H1 (cell line): ENCODE data around the gene EFCAB6. TPM values are rescaled to one million over a fixed set of nuclear protein-coding genes. Genes with fewer than 3 reads are reported as not detected.

ENCODE experiments used
- CTCF ChIA-PET: fragments of 300-600 bp; sonication (Branson Sonifier 250); formaldehyde crosslinking; loops from one replicate; lab custom pipeline; 2021; ENCODE audit not compliant: partially characterized antibody; lab: Charles Lee
- POLR2A ChIA-PET: fragments of 300-600 bp; sonication (Branson Sonifier 250); formaldehyde crosslinking; loops from one replicate; lab custom pipeline; 2021; ENCODE audit warnings: inconsistent platforms; ENCODE audit not compliant: partially characterized antibody; lab: Charles Lee
- DNase-seq, 2 experiments: peaks; one replicate each; pipeline versions ENCODE4 v3.0.0 to v3.0.0-alpha.2; 2010 to 2022; ENCODE audit warnings: low spot score in 2 of 2, low read depth in 1 of 2, mixed read lengths in 1 of 2
- FAIRE-seq: peaks from 2 replicates; lab custom pipeline; 2011; peaks lifted over from hg19 to GRCh38; lab: Jason Lieb, UNC
- H2AFZ ChIP-seq: 2 replicates; pipeline ENCODE4 v1.8.1; 2012; ENCODE audit warnings: low read length, inconsistent platforms
- H2AK5ac ChIP-seq: 2 replicates; pipeline ENCODE4 v1.6.1; 2013; ENCODE audit warnings: low read depth, low read length
- H2BK120ac ChIP-seq: replicated peaks from 2 replicates; pipeline ENCODE3; 2013; ENCODE audit warnings: low read depth, low read length, inconsistent platforms
- H2BK12ac ChIP-seq: 2 replicates; pipeline ENCODE4 v1.6.1; 2013; ENCODE audit warnings: low read depth, low read length
- H2BK15ac ChIP-seq: 2 replicates; pipeline ENCODE4 v1.6.1; 2013; ENCODE audit warnings: low read length
- H2BK20ac ChIP-seq: 2 replicates; pipeline ENCODE4 v1.6.1; 2013; ENCODE audit warnings: low read length
- H2BK5ac ChIP-seq: 2 replicates; pipeline ENCODE4 v1.6.1; 2013; ENCODE audit warnings: low read depth, low read length
- H3K14ac ChIP-seq: 2 replicates; pipeline ENCODE4 v1.6.1; 2013; ENCODE audit warnings: inconsistent platforms; ENCODE audit not compliant: insufficient read length
- H3K18ac ChIP-seq: 2 replicates; pipeline ENCODE4 v1.6.1; 2013; ENCODE audit warnings: low read length; ENCODE audit errors: extremely low read depth
- H3K23ac ChIP-seq: 2 replicates; pipeline ENCODE4 v1.6.1; 2013; ENCODE audit warnings: inconsistent platforms; ENCODE audit not compliant: insufficient read length
- H3K23me2 ChIP-seq: 2 replicates; pipeline ENCODE4 v1.6.1; 2013; ENCODE audit warnings: low read depth, low read length
- H3K27ac ChIP-seq: 2 replicates; pipeline ENCODE4 v1.6.1; 2011; ENCODE audit warnings: low read depth, low read length, inconsistent platforms
- H3K27me3 ChIP-seq, 4 experiments: replicated peaks in 1 of 4; 1 replicate in 1 of 4; 2 replicates in 3 of 4; pipeline versions ENCODE4 v1.6.1 to v1.8.1; 2011 to 2013; ENCODE audit warnings: low read length in 3 of 4, mild to moderate bottlenecking in 3 of 4, inconsistent platforms in 2 of 4, mixed read lengths in 2 of 4, moderate library complexity in 1 of 4; ENCODE audit not compliant: control insufficient read depth in 3 of 4, insufficient read depth in 3 of 4; ENCODE audit errors: extremely low read depth in 1 of 4
- H3K36me3 ChIP-seq, 4 experiments: 2 replicates each; pipeline versions ENCODE4 v1.6.1 to v1.8.1; 2011 to 2013; ENCODE audit warnings: mild to moderate bottlenecking in 4 of 4, low read length in 3 of 4, moderate library complexity in 2 of 4, control low read depth in 1 of 4, inconsistent platforms in 1 of 4; ENCODE audit not compliant: insufficient read depth in 4 of 4, control insufficient read depth in 2 of 4
- H3K4ac ChIP-seq: replicated peaks from 2 replicates; pipeline ENCODE3; 2013; ENCODE audit warnings: low read length, low read depth, mixed read lengths, inconsistent platforms; ENCODE audit not compliant: insufficient read length
- H3K4me1 ChIP-seq, 4 experiments: replicated peaks in 1 of 4; 1 replicate in 1 of 4; 2 replicates in 3 of 4; pipeline versions ENCODE4 v1.6.1 to v1.8.1; 2011 to 2013; ENCODE audit warnings: low read length in 3 of 4, inconsistent platforms in 2 of 4, mixed read lengths in 1 of 4; ENCODE audit not compliant: insufficient read depth in 4 of 4, control insufficient read depth in 3 of 4
- H3K4me2 ChIP-seq, 2 experiments: 2 replicates each; pipeline versions ENCODE4 v1.6.1 to v1.8.1; 2011 to 2013; ENCODE audit warnings: low read depth in 2 of 2, low read length in 2 of 2, control low read depth in 1 of 2, inconsistent platforms in 1 of 2, mild to moderate bottlenecking in 1 of 2; ENCODE audit not compliant: insufficient read depth in 1 of 2
- H3K4me3 ChIP-seq, 4 experiments: fragments of 200-600, 300-600 bp in 1 of 4; sonication (generic), shearing (Covaris generic), sonication (Bioruptor Twin) in 1 of 4; 2 replicates each; pipeline versions ENCODE4 v1.5.1 to v1.8.1; 2011 to 2016; ENCODE audit warnings: low read length in 4 of 4, low read depth in 3 of 4, control low read depth in 2 of 4, inconsistent platforms in 2 of 4, mild to moderate bottlenecking in 2 of 4, mixed read lengths in 1 of 4, moderate library complexity in 1 of 4; ENCODE audit not compliant: insufficient read depth in 2 of 4; ENCODE audit errors: extremely low read depth in 1 of 4
- H3K56ac ChIP-seq: replicated peaks from 2 replicates; pipeline ENCODE3; 2013; ENCODE audit warnings: low read depth, mild to moderate bottlenecking, mixed read lengths, low read length, inconsistent platforms; ENCODE audit not compliant: insufficient read length
- H3K79me1 ChIP-seq: 2 replicates; pipeline ENCODE4 v1.6.1; 2013; ENCODE audit warnings: low read depth, low read length, control low read depth
- H3K79me2 ChIP-seq, 2 experiments: 2 replicates each; pipeline versions ENCODE4 v1.6.1 to v1.8.1; 2012 to 2013; ENCODE audit warnings: low read length in 2 of 2, mild to moderate bottlenecking in 2 of 2, inconsistent platforms in 1 of 2; ENCODE audit not compliant: insufficient read depth in 2 of 2, control insufficient read depth in 1 of 2
- H3K9ac ChIP-seq, 4 experiments: replicated peaks in 1 of 4; 1 replicate in 1 of 4; 2 replicates in 3 of 4; pipeline versions ENCODE4 v1.6.1 to v1.8.1; 2011 to 2013; ENCODE audit warnings: low read depth in 3 of 4, low read length in 3 of 4, control low read depth in 2 of 4, mild to moderate bottlenecking in 2 of 4, moderate library complexity in 2 of 4, inconsistent platforms in 1 of 4; ENCODE audit errors: extremely low read depth in 1 of 4
- H3K9me3 ChIP-seq, 2 experiments: 2 replicates each; pipeline versions ENCODE4 v1.6.1 to v1.8.1; 2012 to 2013; ENCODE audit warnings: mild to moderate bottlenecking in 2 of 2, moderate library complexity in 2 of 2, control low read depth in 1 of 2, inconsistent platforms in 1 of 2, low read depth in 1 of 2, low read length in 1 of 2, mixed read lengths in 1 of 2; ENCODE audit not compliant: insufficient read depth in 2 of 2
- H4K20me1 ChIP-seq, 2 experiments: replicated peaks in 1 of 2; 2 replicates each; pipeline versions ENCODE3 to v1.8.1; 2011 to 2013; ENCODE audit warnings: inconsistent platforms in 2 of 2, low read length in 2 of 2, mild to moderate bottlenecking in 1 of 2; ENCODE audit not compliant: insufficient read depth in 2 of 2, control insufficient read depth in 1 of 2
- H4K5ac ChIP-seq: 2 replicates; pipeline ENCODE4 v1.6.1; 2013; ENCODE audit warnings: low read length, low read depth, mixed read lengths, inconsistent platforms; ENCODE audit not compliant: insufficient read length
- H4K8ac ChIP-seq: 2 replicates; pipeline ENCODE4 v1.8.0; 2013; ENCODE audit warnings: mild to moderate bottlenecking, moderate library complexity, low read length, inconsistent platforms; ENCODE audit not compliant: insufficient read depth; ENCODE audit errors: extremely low read depth
- H4K91ac ChIP-seq: replicated peaks from 2 replicates; pipeline ENCODE3; 2013; ENCODE audit warnings: low read length, mixed read lengths, inconsistent platforms; ENCODE audit not compliant: insufficient read length
- POU5F1 ChIP-seq: IDR thresholded peaks from 2 replicates; pipeline ENCODE4 v1.6.1; 2011; ENCODE audit warnings: low read depth, mild to moderate bottlenecking, low read length, moderate library complexity
- TBP ChIP-seq: IDR thresholded peaks from 2 replicates; pipeline ENCODE4 v1.6.1; 2011; ENCODE audit warnings: low read depth, low read length, improper control_type of control experiment
- WGBS, 2 experiments: shearing (Covaris generic) in 1 of 2; methylation state at CpG; one replicate each; pipeline versions ENCODE4 v1.1.6 to v1.1.7; 2013 to 2015; ENCODE audit warnings: low lambda C conversion rate in 2 of 2, mixed read lengths in 2 of 2, inconsistent platforms in 1 of 2, low coverage in 1 of 2, missing lambda C conversion rate in 1 of 2; ENCODE audit not compliant: insufficient replicate concordance in 2 of 2, insufficient coverage in 1 of 2, insufficient read length in 1 of 2; ENCODE audit errors: extremely low coverage in 1 of 2, missing lambda C conversion rate in 1 of 2; 5-methylcytosine and 5-hydroxymethylcytosine counted together
- polyA plus RNA-seq, 7 experiments: library from polyadenylated mRNA; depleted of rRNA in 3 of 7; stranded (reverse) in 5 of 7; unstranded in 2 of 7; fragments of >200 nt in 5 of 7; fragments of 200-250 nt in 2 of 7; gene quantifications; 1 replicate in 5 of 7; 2 replicates in 1 of 7; 4 replicates in 1 of 7; pipeline versions ENCODE4 v1.2.1 to v1.2.3, GENCODE V29; 2011 to 2013; ENCODE audit warnings: missing spikeins in 2 of 7, mixed read lengths in 2 of 7
- total RNA-seq: library from RNA; stranded (reverse); fragmentation: NEBNext Ultra II Directional; extraction: Animal tissue kit (Norgen Biotek cat#: 25700); gene quantifications from 2 replicates; pipeline ENCODE4 v1.2.1, GENCODE V29; 2021

Gene EFCAB6
- total and polyA plus RNA-seq, 2 of the 8 experiments (the other 6 are each of a cell fraction or from before 2014, with no cell fraction given), result 0.32 to 1.7 TPM

DNA sequence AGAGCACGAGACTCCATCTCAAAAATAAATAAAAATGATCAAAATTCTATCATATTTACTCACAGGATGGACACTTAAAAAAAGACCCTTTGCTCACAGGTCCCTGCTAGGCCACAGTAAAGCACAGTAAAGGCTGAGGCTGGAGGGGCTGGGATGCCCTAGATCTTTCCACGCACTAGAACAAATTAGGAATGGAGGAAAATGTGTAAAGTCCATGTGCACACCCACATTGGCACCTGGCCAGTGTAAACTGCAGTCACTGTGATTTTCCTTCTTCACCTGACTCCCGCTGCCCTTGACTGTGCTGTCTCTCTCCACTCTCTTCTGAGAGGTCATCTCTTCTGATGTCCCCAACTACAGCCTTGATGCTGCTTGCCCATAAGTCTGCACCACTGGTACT lies 195.5 kb downstream of the EFCAB6 start:
- H3K4me3 ChIP-seq, result no peak overlapping the region
- CTCF ChIA-PET, result interaction anchor here (1.6 kb wide), 1 partner anchor 108 kb away, joined by 3 read pairs; no protein-coding TSS in a partner anchor

More for the DNA sequence above, 195.5 kb downstream of the EFCAB6 start:
- no peak overlapping the region for H3K14ac ChIP-seq
- no peak overlapping the region for H3K56ac ChIP-seq
- no peaks in the 10 kb centered on the region for H4K20me1 ChIP-seq
- no peak overlapping the region for H3K4ac ChIP-seq
- H2BK15ac ChIP-seq, result no peak overlapping the region
- no peak for TF ChIP-seq TBP
- no peak for TF ChIP-seq POU5F1
- no peaks in the 10 kb centered on the region; the same call in 1 of the 2 replicates for H3K23me2 ChIP-seq
- H3K23ac ChIP-seq, result no peak overlapping the region
- no peak overlapping the region for H2BK5ac ChIP-seq
- no peak overlapping the region for H3K9ac ChIP-seq
- H2AFZ ChIP-seq, result no peak overlapping the region
- POLR2A ChIA-PET, result no interaction called here
- no peaks in the 10 kb centered on the region for H3K27me3 ChIP-seq
- H3K4me2 ChIP-seq, result no peak overlapping the region
- WGBS, 2 experiments, result 87% methylated on average over 3 of the region's 3 CpGs; no CpG with 5 or more reads in 1 of the 2 experiments
- no peak overlapping the region for H2BK120ac ChIP-seq
- no peak overlapping the region for H3K27ac ChIP-seq
- H4K8ac ChIP-seq, result no peak overlapping the region
- no peaks in the 10 kb centered on the region for H3K4me1 ChIP-seq
- no peak for FAIRE-seq
- H3K9me3 ChIP-seq, result peaks cover 3% of the 10 kb centered on the region in 2 experiments; a peak in 1 of 4 replicates
- H2AK5ac ChIP-seq, result no peak overlapping the region
- no peak overlapping the region for H4K91ac ChIP-seq
- no peak overlapping the region for H3K18ac ChIP-seq
- DNase-seq, result no peak
- no peak overlapping the region for H2BK12ac ChIP-seq
- H3K36me3 ChIP-seq, result no peaks in the 10 kb centered on the region
- H4K5ac ChIP-seq, result no peak overlapping the region
- no peak overlapping the region for H2BK20ac ChIP-seq
- no peaks in the 10 kb centered on the region for H3K79me2 ChIP-seq
- no peaks in the 10 kb centered on the region for H3K79me1 ChIP-seq
